ENCODE results near the gene CLIC3. TPM values are rescaled to one million over a fixed set of nuclear protein-coding genes. Genes with fewer than 3 reads are reported as not detected.
A peak's percentile ranks its signal among the peaks of the same experiment; 100 is the strongest.

CLIC3 gene
- total RNA-seq, 2 experiments from 2014 or later, result not detected

- Mint-ChIP-seq H3K9me3 (no peaks in the 10 kb centered on the region), H3K36me3 (no peaks in the 10 kb centered on the region), H3K4me1 (peaks cover 20% of the 10 kb centered on the region), H3K27ac (no peak overlapping the region), H3K27me3 (no peaks in the 10 kb centered on the region), H3K4me3 (no peak overlapping the region)
- DNase-seq, result no peak
These were observed 29.2 kb upstream of the CLIC3 start for GRCh38 chr9:137025517-137025966.

GRCh38 chr9:137023583-137023991 is 27.2 kb upstream of the CLIC3 start:
- H3K4me3 Mint-ChIP-seq, result no peak overlapping the region
- H3K36me3 Mint-ChIP-seq, result no peaks in the 10 kb centered on the region
- no peaks in the 10 kb centered on the region for H3K27me3 Mint-ChIP-seq
- DNase-seq, result no peak
- H3K27ac Mint-ChIP-seq, result no peak overlapping the region
- H3K9me3 Mint-ChIP-seq, result no peaks in the 10 kb centered on the region
- peaks cover 4% of the 10 kb centered on the region for H3K4me1 Mint-ChIP-seq

GRCh38 chr9:137023157-137023556 is 26.8 kb upstream of the CLIC3 start:
- peaks cover 4% of the 10 kb centered on the region for H3K4me1 Mint-ChIP-seq
- H3K36me3 Mint-ChIP-seq, result no peaks in the 10 kb centered on the region
- no peaks in the 10 kb centered on the region for H3K9me3 Mint-ChIP-seq
- no peak overlapping the region for H3K4me3 Mint-ChIP-seq
- DNase-seq, result no peak
- H3K27me3 Mint-ChIP-seq, result no peaks in the 10 kb centered on the region
- H3K27ac Mint-ChIP-seq, result no peak overlapping the region

- Mint-ChIP-seq H3K27me3 (no peaks in the 10 kb centered on the region), H3K27ac (no peak overlapping the region), H3K9me3 (no peaks in the 10 kb centered on the region), H3K36me3 (no peaks in the 10 kb centered on the region), H3K4me3 (no peak overlapping the region), H3K4me1 (peaks cover 4% of the 10 kb centered on the region)
- no peak for DNase-seq
These were observed 26.3 kb upstream of the CLIC3 start for GRCh38 chr9:137022662-137023008.

GRCh38 chr9:137021979-137022661 is 25.8 kb upstream of the CLIC3 start:
- H3K4me1 Mint-ChIP-seq, result peaks cover 2% of the 10 kb centered on the region
- H3K27me3 Mint-ChIP-seq, result no peaks in the 10 kb centered on the region
- no peak overlapping the region for H3K4me3 Mint-ChIP-seq
- H3K27ac Mint-ChIP-seq, result no peak overlapping the region
- DNase-seq, result peak; percentile 76
- H3K9me3 Mint-ChIP-seq, result no peaks in the 10 kb centered on the region
- H3K36me3 Mint-ChIP-seq, result no peaks in the 10 kb centered on the region

GRCh38 chr9:137021568-137021978 is 25.2 kb upstream of the CLIC3 start:
- Mint-ChIP-seq H3K4me3 (no peak overlapping the region), H3K27me3 (no peaks in the 10 kb centered on the region), H3K36me3 (no peaks in the 10 kb centered on the region), H3K9me3 (no peaks in the 10 kb centered on the region), H3K4me1 (peaks cover under 1% of the 10 kb centered on the region), H3K27ac (no peak overlapping the region)
- no peak for DNase-seq

GRCh38 chr9:137020771-137021567 is 24.6 kb upstream of the CLIC3 start:
- Mint-ChIP-seq H3K9me3 (no peaks in the 10 kb centered on the region), H3K36me3 (no peaks in the 10 kb centered on the region), H3K4me1 (no peaks in the 10 kb centered on the region), H3K27ac (no peak overlapping the region), H3K4me3 (no peak overlapping the region), H3K27me3 (no peaks in the 10 kb centered on the region)
- DNase-seq, result no peak

- Mint-ChIP-seq H3K4me3 (no peak overlapping the region), H3K36me3 (no peaks in the 10 kb centered on the region), H3K27me3 (no peaks in the 10 kb centered on the region)
These were observed 23.7 kb upstream of the CLIC3 start for GRCh38 chr9:137019891-137020683.

GRCh38 chr9:137018761-137019559 is 22.6 kb upstream of the CLIC3 start:
- no peaks in the 10 kb centered on the region for H3K4me1 Mint-ChIP-seq
- no peak overlapping the region for H3K4me3 Mint-ChIP-seq
- no peak for DNase-seq
- H3K27ac Mint-ChIP-seq, result no peak overlapping the region
- no peaks in the 10 kb centered on the region for H3K9me3 Mint-ChIP-seq
- H3K36me3 Mint-ChIP-seq, result no peaks in the 10 kb centered on the region
- H3K27me3 Mint-ChIP-seq, result no peaks in the 10 kb centered on the region

More at GRCh38 chr9:137019891-137020683, 23.7 kb upstream of the CLIC3 start:
- no peak for DNase-seq
- H3K27ac Mint-ChIP-seq, result no peak overlapping the region
- no peaks in the 10 kb centered on the region for H3K9me3 Mint-ChIP-seq
- no peaks in the 10 kb centered on the region for H3K4me1 Mint-ChIP-seq

- DNase-seq, result no peak
- no peaks in the 10 kb centered on the region for H3K36me3 Mint-ChIP-seq
- H3K9me3 Mint-ChIP-seq, result no peaks in the 10 kb centered on the region
- H3K27me3 Mint-ChIP-seq, result no peaks in the 10 kb centered on the region
- no peak overlapping the region for H3K4me3 Mint-ChIP-seq
- no peak overlapping the region for H3K27ac Mint-ChIP-seq
- H3K4me1 Mint-ChIP-seq, result no peaks in the 10 kb centered on the region
These were observed 21.6 kb upstream of the CLIC3 start for GRCh38 chr9:137017791-137018497.

- no peaks in the 10 kb centered on the region for H3K27me3 Mint-ChIP-seq
- DNase-seq, result no peak
- H3K27ac Mint-ChIP-seq, result no peak overlapping the region
- no peak overlapping the region for H3K4me3 Mint-ChIP-seq
- no peaks in the 10 kb centered on the region for H3K9me3 Mint-ChIP-seq
- no peaks in the 10 kb centered on the region for H3K4me1 Mint-ChIP-seq
- H3K36me3 Mint-ChIP-seq, result no peaks in the 10 kb centered on the region
These were observed 20.7 kb upstream of the CLIC3 start for GRCh38 chr9:137017071-137017470.

- DNase-seq, result no peak
- no peaks in the 10 kb centered on the region for H3K4me1 Mint-ChIP-seq
- no peak overlapping the region for H3K27ac Mint-ChIP-seq
- no peak overlapping the region for H3K4me3 Mint-ChIP-seq
- no peaks in the 10 kb centered on the region for H3K9me3 Mint-ChIP-seq
- H3K36me3 Mint-ChIP-seq, result no peaks in the 10 kb centered on the region
- no peaks in the 10 kb centered on the region for H3K27me3 Mint-ChIP-seq
These were observed 20.1 kb upstream of the CLIC3 start for GRCh38 chr9:137016436-137016835.

- Mint-ChIP-seq H3K4me1 (no peaks in the 10 kb centered on the region), H3K4me3 (no peak overlapping the region), H3K36me3 (no peaks in the 10 kb centered on the region), H3K27me3 (no peaks in the 10 kb centered on the region), H3K9me3 (no peaks in the 10 kb centered on the region), H3K27ac (no peak overlapping the region)
- no peak for DNase-seq
These were observed 19.6 kb upstream of the CLIC3 start for GRCh38 chr9:137015976-137016375.

GRCh38 chr9:137015540-137015930 is 19.2 kb upstream of the CLIC3 start:
- H3K36me3 Mint-ChIP-seq, result no peaks in the 10 kb centered on the region
- H3K4me1 Mint-ChIP-seq, result no peaks in the 10 kb centered on the region
- no peak for DNase-seq
- H3K9me3 Mint-ChIP-seq, result no peaks in the 10 kb centered on the region
- no peak overlapping the region for H3K4me3 Mint-ChIP-seq
- H3K27me3 Mint-ChIP-seq, result no peaks in the 10 kb centered on the region
- no peak overlapping the region for H3K27ac Mint-ChIP-seq
